Measurements from ENCODE around the gene FEM1B.

Gene FEM1B

GRCh38 chr15:68284616-68285258 is 7.2 kb downstream of the FEM1B start:
- no peak for FAIRE-seq
- DNase-seq (ENCODE audit: low spot score): no peak

DNA sequence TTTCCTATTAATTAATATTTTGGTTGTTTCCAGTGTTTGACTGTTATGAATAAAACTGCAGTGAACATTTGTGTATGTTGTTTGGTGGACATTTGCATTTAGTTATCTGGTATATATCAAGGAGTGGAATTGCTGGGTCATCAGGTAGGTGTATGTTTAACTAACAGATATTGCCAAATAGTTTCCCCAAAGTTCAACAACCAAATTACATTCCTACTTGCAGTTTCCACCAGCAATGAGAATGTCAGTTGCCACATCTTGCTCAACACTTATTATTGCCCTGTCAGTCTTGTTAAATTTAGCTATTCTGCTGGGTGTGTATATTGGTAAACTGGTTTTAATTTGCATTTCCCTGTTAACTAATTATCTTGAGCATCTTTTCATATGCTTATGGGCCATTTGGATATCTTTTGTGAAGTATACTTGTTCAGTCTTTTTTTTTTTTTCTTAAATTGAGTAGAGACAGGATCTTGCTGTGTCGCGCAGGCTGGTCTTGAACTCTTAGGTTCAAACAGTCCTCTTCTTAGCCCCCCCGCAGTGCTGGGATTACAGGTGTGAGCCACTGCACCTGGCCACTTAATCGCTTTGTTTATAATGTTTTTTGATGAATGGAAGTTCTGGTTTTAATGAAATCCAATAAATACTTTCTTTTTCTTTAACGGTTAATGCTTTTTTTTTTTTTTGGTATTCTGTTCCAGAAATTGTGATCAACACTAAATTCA is 7.9 kb downstream of the FEM1B start:
- DNase-seq (ENCODE audit: low spot score): no peak
- FAIRE-seq: no peak

GRCh38 chr15:68286256-68286655 is 8.7 kb downstream of the FEM1B start:
- FAIRE-seq (no peak), DNase-seq (ENCODE audit: low spot score) (no peak)

- DNase-seq (ENCODE audit: low spot score) (no peak), FAIRE-seq (no peak)
Measured at GRCh38 chr15:68289057-68289456, 11.5 kb downstream of the FEM1B start.

GRCh38 chr15:68289621-68290352 is 12.2 kb downstream of the FEM1B start:
- DNase-seq (ENCODE audit: low spot score) (no peak), FAIRE-seq (peak; percentile 77)

DNA sequence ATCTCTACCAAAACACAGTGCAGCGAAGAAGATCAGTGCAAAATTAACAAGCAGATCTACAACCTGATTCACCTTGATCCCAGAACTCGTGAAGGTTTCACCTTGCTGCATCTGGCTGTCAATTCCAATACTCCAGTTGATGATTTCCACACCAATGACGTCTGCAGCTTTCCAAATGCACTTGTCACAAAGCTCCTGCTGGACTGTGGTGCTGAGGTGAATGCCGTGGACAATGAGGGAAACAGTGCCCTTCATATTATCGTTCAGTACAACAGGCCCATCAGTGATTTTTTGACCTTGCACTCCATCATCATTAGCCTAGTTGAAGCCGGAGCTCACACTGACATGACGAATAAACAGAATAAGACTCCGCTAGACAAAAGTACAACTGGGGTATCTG is 13.2 kb downstream of the FEM1B start:
- FAIRE-seq (no peak), DNase-seq (ENCODE audit: low spot score) (no peak)

DNA sequence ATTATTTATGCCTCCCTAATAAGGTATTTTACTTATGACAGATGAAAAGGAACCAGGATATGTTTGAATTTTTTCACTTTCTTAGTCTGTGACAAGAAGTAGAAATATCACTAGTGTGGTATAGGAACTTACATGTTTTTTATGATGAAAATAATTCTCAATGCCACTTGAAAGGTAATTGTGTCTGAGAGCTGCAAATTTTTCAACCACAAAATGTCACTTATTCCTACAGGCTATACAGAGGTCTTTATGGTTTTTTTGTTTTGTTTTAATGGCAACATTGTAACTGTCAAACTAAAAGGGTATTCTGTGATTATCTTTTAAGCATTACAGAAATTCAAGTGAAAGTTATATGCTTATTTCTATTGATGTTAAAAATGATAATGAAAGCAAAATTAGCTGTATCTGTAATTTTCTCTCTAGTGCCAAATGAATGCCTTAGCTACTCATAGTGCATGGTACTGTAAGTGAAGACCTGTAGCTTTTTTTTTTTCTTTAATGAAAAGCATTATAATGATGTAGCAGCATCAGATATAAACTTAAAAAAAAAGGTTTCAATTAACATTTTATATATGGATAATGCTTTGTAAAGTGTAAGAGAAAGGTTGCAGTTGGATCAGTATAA is 14.7 kb downstream of the FEM1B start:
- DNase-seq (ENCODE audit: low spot score) (no peak), FAIRE-seq (no peak)

- DNase-seq (ENCODE audit: low spot score): no peak
- no peak for FAIRE-seq
Measured at GRCh38 chr15:68292967-68293366, 15.4 kb downstream of the FEM1B start.

DNA sequence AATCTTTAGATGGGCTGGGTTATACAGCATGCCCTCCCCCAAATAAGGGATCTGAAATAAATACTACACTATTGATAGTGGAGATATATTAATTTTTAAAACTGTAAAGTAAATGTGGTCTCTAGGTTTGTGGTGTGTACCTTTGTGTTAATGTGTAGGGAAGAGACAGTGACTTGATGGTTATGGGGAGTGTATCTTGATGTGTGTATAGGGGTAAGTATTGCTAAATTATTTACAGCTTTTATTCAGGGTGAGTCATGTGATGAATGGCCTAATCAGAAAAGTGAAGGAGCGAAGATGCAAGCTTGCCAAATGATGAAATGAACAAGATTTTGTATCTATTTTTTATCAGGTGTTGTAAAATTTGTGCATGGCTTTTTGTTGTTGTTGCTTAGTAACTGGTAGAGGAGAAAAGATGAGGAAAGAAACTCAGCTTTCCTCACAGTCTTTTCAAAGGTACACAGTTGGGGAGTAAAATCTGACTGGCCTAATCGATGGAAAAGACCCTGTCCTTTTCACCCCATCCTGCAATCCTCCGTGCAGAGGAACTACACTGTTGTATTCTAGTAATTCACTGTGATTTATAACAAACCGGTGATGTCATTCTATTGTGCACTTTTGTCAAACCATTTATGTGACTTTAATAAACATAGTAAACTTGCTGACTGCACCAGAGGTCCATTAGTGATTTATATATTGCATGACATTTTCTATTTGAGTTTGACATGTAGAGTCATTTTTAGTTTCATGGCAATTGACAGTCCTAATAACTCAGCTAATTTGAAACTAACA is 17.7 kb downstream of the FEM1B start:
- DNase-seq (ENCODE audit: low spot score) (no peak), FAIRE-seq (no peak)

- DNase-seq (ENCODE audit: low spot score): no peak
- no peak for FAIRE-seq
Measured at GRCh38 chr15:68298336-68298735, 20.8 kb downstream of the FEM1B start.

DNA sequence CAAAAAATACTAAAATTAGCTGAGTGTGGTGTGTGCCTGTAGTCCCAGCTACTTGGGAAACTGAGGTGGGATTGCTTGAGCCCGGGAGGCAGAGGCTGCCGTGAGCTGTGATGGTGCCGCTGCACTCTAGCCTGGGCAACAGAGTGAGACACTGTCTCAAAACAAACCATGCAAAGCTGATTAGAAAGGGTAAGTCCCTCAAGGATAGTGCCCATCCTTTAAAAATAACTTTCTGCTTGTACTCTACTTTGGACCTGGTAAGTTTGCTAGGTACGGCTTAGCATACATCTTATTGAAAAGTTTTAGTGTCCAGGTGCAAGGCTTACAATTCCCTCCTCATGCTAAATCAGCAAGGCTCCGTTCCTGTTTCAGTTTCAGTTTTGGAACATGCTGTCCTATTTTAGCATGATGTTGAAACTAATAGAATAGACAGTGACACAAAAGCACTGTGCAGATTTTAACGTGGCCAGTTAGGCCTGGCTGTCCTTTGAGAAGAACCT is 21.4 kb downstream of the FEM1B start:
- FAIRE-seq: no peak
- DNase-seq (ENCODE audit: low spot score): no peak

DNA sequence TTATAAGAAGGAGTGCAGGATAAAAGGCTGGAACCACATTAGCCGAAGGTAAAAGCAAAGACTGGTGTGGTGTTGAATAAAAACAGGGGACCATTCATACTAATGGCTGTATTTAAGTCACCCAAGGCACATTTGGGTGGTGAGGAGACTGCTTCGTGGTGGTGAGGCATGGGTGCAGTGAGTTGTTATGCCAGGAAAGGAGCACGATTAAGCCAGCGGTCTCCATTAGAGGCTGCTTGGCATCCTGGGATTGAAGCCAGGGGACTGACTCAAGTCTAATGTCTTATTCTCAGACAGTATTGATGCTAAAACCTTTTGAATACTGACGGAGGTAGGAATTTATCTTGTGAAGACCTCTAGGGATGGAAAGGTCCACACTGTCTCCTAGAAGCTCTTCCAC is 21.9 kb downstream of the FEM1B start:
- DNase-seq (ENCODE audit: low spot score) (no peak), FAIRE-seq (no peak)

GRCh38 chr15:68300115-68300940 is 22.8 kb downstream of the FEM1B start:
- FAIRE-seq (no peak), DNase-seq (ENCODE audit: low spot score) (no peak)

DNA sequence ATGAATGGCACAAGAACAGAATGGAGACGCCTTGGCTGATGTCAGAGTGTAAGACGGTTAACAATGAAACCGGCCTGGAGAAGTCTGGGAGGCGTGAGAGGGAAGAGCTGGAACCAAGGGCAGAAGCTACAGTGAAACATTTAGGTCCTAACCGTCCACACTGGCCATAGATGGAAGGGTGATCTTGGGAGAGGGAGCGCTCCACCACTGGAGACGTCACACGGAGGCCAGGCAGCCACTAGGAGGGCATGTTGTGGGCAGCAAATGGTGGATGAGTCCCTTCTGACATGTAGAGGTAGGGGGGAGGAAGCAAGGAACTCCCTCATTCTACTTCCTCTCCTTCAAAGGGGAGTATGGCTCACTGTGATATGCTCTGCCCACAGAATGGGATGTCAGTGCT is 23.8 kb downstream of the FEM1B start:
- FAIRE-seq: no peak
- no peak for DNase-seq (ENCODE audit: low spot score)

- DNase-seq (ENCODE audit: low spot score) (no peak), FAIRE-seq (no peak)
Measured at GRCh38 chr15:68302729-68303128, 25.2 kb downstream of the FEM1B start.

- no peak for DNase-seq (ENCODE audit: low spot score)
- no peak for FAIRE-seq
Measured at GRCh38 chr15:68303134-68303533, 25.6 kb downstream of the FEM1B start.

- DNase-seq (ENCODE audit: low spot score) (no peak), FAIRE-seq (no peak)
Measured at GRCh38 chr15:68303560-68304436, 26.3 kb downstream of the FEM1B start.

DNA sequence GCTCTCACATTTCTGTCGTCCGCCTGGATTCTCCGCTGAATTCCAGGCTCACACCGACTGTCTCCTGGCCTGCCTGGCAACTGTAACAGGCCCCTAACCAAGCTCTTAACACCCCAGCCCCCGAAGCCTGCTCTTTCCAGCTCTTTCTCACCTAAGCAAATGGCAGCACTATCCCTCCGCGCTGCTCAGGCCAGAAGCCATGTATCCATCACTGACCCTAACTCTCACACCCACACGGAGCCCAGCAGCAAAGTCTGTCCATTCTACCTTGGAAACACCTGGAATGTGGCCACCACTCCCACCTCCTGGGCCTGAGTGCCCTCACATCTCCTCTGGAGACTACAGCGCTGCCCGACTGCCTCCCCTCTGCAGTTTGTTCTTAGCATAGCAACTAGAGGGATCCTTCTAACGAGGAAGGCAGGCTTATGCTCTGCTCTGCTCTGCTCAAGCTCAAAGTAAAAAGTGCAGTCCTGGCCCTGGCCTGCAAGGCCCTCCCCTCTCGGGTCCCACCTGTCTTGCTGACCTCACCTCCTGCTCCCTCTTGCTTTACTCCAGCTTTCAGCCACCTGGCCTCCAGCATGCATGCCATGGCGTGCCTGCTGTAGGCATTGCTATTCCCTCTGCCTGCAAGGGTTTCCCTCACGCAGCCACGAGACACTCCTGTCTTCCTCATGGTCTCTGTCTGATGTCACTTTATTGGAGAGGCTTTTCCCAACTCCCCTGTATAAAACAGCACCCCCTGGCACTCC is 27.2 kb downstream of the FEM1B start:
- no peak for DNase-seq (ENCODE audit: low spot score)
- FAIRE-seq: peak; percentile 86
